Keratinocyte (primary cell): ENCODE measurements around the gene ZCCHC7. TPM values are rescaled to one million over a fixed set of nuclear protein-coding genes. Genes with fewer than 3 reads are reported as not detected.

ENCODE experiments used
- DNase-seq: peaks from one replicate; pipeline ENCODE4 v3.0.0-alpha.2; 2011; ENCODE audit warnings: low read depth, missing footprints, low spot score
- FAIRE-seq: peaks from 2 replicates; lab custom pipeline; 2011; peaks lifted over from hg19 to GRCh38; lab: Jason Lieb, UNC
- H2AFZ ChIP-seq: 2 replicates; pipeline ENCODE4 v1.6.0; 2012; ENCODE audit warnings: low read length, control low read depth, inconsistent platforms; ENCODE audit not compliant: control insufficient read depth
- H3K27ac ChIP-seq: 2 replicates; pipeline ENCODE4 v1.5.1; 2011; ENCODE audit warnings: low read length; ENCODE audit not compliant: control insufficient read depth, insufficient read depth
- H3K27me3 ChIP-seq: 3 replicates; pipeline ENCODE4 v1.6.0; 2011; ENCODE audit warnings: low read length; ENCODE audit not compliant: control insufficient read depth, insufficient read depth; ENCODE audit errors: extremely low read depth
- H3K36me3 ChIP-seq, 2 experiments: 2 replicates in 1 of 2; 3 replicates in 1 of 2; pipeline ENCODE4 v1.5.1; 2011; ENCODE audit warnings: low read length in 2 of 2, mild to moderate bottlenecking in 1 of 2; ENCODE audit not compliant: control insufficient read depth in 2 of 2, insufficient read depth in 2 of 2; ENCODE audit errors: extremely low read depth in 1 of 2
- H3K4me1 ChIP-seq: 3 replicates; pipeline ENCODE4 v1.5.1; 2011; ENCODE audit warnings: low read length; ENCODE audit not compliant: control insufficient read depth, insufficient read depth; ENCODE audit errors: extremely low read depth
- H3K4me2 ChIP-seq: 3 replicates; pipeline ENCODE4 v1.6.0; 2011; ENCODE audit warnings: low read depth, low read length; ENCODE audit not compliant: control insufficient read depth, insufficient read depth; ENCODE audit errors: extremely low read depth
- H3K4me3 ChIP-seq, 3 experiments: fragments of 200-600 bp in 1 of 3; sonication (generic) in 1 of 3; 2 replicates in 2 of 3; 3 replicates in 1 of 3; pipeline ENCODE4 v1.5.1; 2011 to 2016; ENCODE audit warnings: low read length in 3 of 3, mild to moderate bottlenecking in 3 of 3, control low read depth in 2 of 3, inconsistent platforms in 1 of 3, low read depth in 1 of 3, mixed read lengths in 1 of 3, mixed run types in 1 of 3, moderate library complexity in 1 of 3; ENCODE audit not compliant: control insufficient read depth in 2 of 3, insufficient read depth in 2 of 3; ENCODE audit errors: extremely low read depth in 1 of 3
- H3K79me2 ChIP-seq: 2 replicates; pipeline ENCODE4 v1.6.0; 2012; ENCODE audit warnings: low read length; ENCODE audit not compliant: control insufficient read depth, insufficient read depth
- H3K9ac ChIP-seq: 3 replicates; pipeline ENCODE4 v1.6.0; 2011; ENCODE audit warnings: low read length; ENCODE audit not compliant: control insufficient read depth, insufficient read depth; ENCODE audit errors: extremely low read depth
- H3K9me1 ChIP-seq: 3 replicates; pipeline ENCODE4 v1.6.0; 2011; ENCODE audit warnings: low read length; ENCODE audit not compliant: control insufficient read depth, insufficient read depth; ENCODE audit errors: extremely low read depth
- H3K9me3 ChIP-seq: 2 replicates; pipeline ENCODE4 v1.5.1; 2012; ENCODE audit warnings: low read depth, low read length; ENCODE audit not compliant: control insufficient read depth
- H4K20me1 ChIP-seq: 3 replicates; pipeline ENCODE4 v1.6.0; 2011; ENCODE audit warnings: low read length; ENCODE audit not compliant: control insufficient read depth, insufficient read depth; ENCODE audit errors: extremely low read depth
- EZH2 ChIP-seq: IDR thresholded peaks from one replicate; pipeline ENCODE4 v1.6.1; 2012; ENCODE audit warnings: inconsistent platforms, mild to moderate bottlenecking, low read length, moderate library complexity
- dilution Hi-C: fragments of 300-500 bp; cut with MboI; formaldehyde crosslinking; loops from one replicate; pipeline ENCODE4 v1.7.0; 2020; ENCODE audit warnings: low sequenced_read_pairs; ENCODE audit not compliant: extremely low pct_ligation_motif_present
- polyA plus RNA-seq, 5 experiments: library from polyadenylated mRNA; depleted of rRNA in 3 of 5; stranded (reverse) in 3 of 5; stranded (forward) in 1 of 5; unstranded in 1 of 5; fragments of >200 nt; gene quantifications; 1 replicate in 1 of 5; 2 replicates in 3 of 5; 3 replicates in 1 of 5; pipeline versions ENCODE4 v1.2.1 to v1.2.3, GENCODE V29; 2011 to 2012; ENCODE audit warnings: missing spikeins in 2 of 5, low read depth in 1 of 5, low replicate concordance in 1 of 5
- TF ChIP-seq, protein P1 (sequence below), 3 experiments: IDR thresholded peaks in 1 of 3; conservative IDR thresholded peaks in 1 of 3; optimal IDR thresholded peaks in 1 of 3; 2 replicates in 2 of 3; 3 replicates in 1 of 3; pipeline versions ENCODE3 to v1.5.1; 2011; ENCODE audit warnings: low read length in 3 of 3, mild to moderate bottlenecking in 3 of 3, moderate library complexity in 2 of 3, control low read depth in 1 of 3, inconsistent platforms in 1 of 3; ENCODE audit not compliant: insufficient read depth in 2 of 3; ENCODE audit errors: extremely low read depth in 1 of 3

The ZCCHC7 gene
- polyA plus RNA-seq, 1 donor (not counting 4 experiments of a cell fraction or from before 2014, with no cell fraction given), result 16.5 TPM

DNA sequence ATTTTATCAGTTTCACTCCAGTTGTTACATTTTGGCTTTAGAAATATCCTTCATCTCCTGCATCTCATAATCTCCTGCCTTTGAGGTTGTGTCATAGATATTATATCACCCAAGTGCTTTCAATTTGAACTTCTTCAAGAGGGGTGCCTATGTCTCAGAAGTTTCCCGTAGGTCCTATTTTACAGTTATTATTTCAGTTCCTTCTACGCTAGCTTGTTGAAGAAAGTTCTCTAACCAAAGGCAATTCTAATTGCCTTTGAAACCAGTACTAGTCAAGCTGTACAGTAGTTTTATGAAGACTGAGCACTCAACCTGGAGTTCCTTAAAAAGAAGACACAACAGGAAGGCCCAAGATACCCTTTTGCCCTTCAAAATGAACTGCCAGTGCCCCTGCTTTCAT is 116.4 kb downstream of the ZCCHC7 start:
- H3K27ac ChIP-seq, result no peak overlapping the region

GRCh38 chr9:37238122-37238521 is 117.7 kb downstream of the ZCCHC7 start:
- H3K79me2 ChIP-seq, result no peaks in the 10 kb centered on the region
- DNase-seq (no peak), FAIRE-seq (no peak)
- no peaks in the 10 kb centered on the region for H3K4me1 ChIP-seq
- H3K36me3 ChIP-seq, result no peaks in the 10 kb centered on the region
- H3K4me3 ChIP-seq, result no peak overlapping the region
- no peaks in the 10 kb centered on the region for H4K20me1 ChIP-seq
- dilution Hi-C loops, result no loop called here
- H3K27ac ChIP-seq, result no peak overlapping the region
- TF ChIP-seq, protein P1, sequence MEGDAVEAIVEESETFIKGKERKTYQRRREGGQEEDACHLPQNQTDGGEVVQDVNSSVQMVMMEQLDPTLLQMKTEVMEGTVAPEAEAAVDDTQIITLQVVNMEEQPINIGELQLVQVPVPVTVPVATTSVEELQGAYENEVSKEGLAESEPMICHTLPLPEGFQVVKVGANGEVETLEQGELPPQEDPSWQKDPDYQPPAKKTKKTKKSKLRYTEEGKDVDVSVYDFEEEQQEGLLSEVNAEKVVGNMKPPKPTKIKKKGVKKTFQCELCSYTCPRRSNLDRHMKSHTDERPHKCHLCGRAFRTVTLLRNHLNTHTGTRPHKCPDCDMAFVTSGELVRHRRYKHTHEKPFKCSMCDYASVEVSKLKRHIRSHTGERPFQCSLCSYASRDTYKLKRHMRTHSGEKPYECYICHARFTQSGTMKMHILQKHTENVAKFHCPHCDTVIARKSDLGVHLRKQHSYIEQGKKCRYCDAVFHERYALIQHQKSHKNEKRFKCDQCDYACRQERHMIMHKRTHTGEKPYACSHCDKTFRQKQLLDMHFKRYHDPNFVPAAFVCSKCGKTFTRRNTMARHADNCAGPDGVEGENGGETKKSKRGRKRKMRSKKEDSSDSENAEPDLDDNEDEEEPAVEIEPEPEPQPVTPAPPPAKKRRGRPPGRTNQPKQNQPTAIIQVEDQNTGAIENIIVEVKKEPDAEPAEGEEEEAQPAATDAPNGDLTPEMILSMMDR (optimal IDR thresholded peaks at IDR 0.05 in 1 of 3, IDR thresholded peaks at IDR 0.05 in 1 of 3, conservative IDR thresholded peaks at IDR 0.05 in 1 of 3; ENCODE audit: extremely low read depth in 1 of 3, insufficient read depth in 2 of 3, low read length in 3 of 3), result no peak
- TF ChIP-seq EZH2, result no peak
- no peak overlapping the region for H2AFZ ChIP-seq
- no peak overlapping the region for H3K9ac ChIP-seq
- H3K9me3 ChIP-seq, result no peaks in the 10 kb centered on the region
- H3K9me1 ChIP-seq, result no peaks in the 10 kb centered on the region
- no peaks in the 10 kb centered on the region for H3K27me3 ChIP-seq
- H3K4me2 ChIP-seq, result no peak overlapping the region

More for the DNA sequence above, 116.4 kb downstream of the ZCCHC7 start:
- H4K20me1 ChIP-seq, result no peaks in the 10 kb centered on the region
- no peaks in the 10 kb centered on the region for H3K27me3 ChIP-seq
- H3K9ac ChIP-seq, result no peak overlapping the region
- H3K4me2 ChIP-seq, result no peak overlapping the region
- H2AFZ ChIP-seq, result no peak overlapping the region
- H3K36me3 ChIP-seq, result no peaks in the 10 kb centered on the region
- FAIRE-seq (no peak), DNase-seq (no peak)
- dilution Hi-C loops, result no loop called here
- no peaks in the 10 kb centered on the region for H3K9me3 ChIP-seq
- no peaks in the 10 kb centered on the region for H3K9me1 ChIP-seq
- no peaks in the 10 kb centered on the region for H3K79me2 ChIP-seq
- H3K4me1 ChIP-seq, result no peaks in the 10 kb centered on the region
- H3K4me3 ChIP-seq, result no peak overlapping the region
- TF ChIP-seq EZH2, result no peak
- TF ChIP-seq, protein P1 (optimal IDR thresholded peaks at IDR 0.05 in 1 of 3, IDR thresholded peaks at IDR 0.05 in 1 of 3, conservative IDR thresholded peaks at IDR 0.05 in 1 of 3; ENCODE audit: extremely low read depth in 1 of 3, insufficient read depth in 2 of 3, low read length in 3 of 3), result no peak
